HL-60 (cell line): ENCODE measurements around the gene CHST11.

ENCODE experiments used
- DNase-seq, 2 experiments: peaks; one replicate each; pipeline ENCODE4 v3.0.0-alpha.2; 2010 to 2020; ENCODE audit warnings: low read depth in 1 of 2, low spot score in 1 of 2
- H3K27ac ChIP-seq: fragments of 250-450 bp; sonication (Bioruptor Pico); replicated peaks from 2 replicates; pipeline ENCODE4 v1.5.1; 2020; ENCODE audit warnings: mild to moderate bottlenecking, moderate library complexity
- H3K27me3 ChIP-seq: fragments of 250-450 bp; sonication (Bioruptor Pico); 2 replicates; pipeline ENCODE4 v1.5.1; 2021; ENCODE audit warnings: mild to moderate bottlenecking, moderate library complexity; ENCODE audit not compliant: insufficient read depth, poor library complexity, severe bottlenecking
- H3K4me3 ChIP-seq: replicated peaks from 2 replicates; pipeline ENCODE4 v1.5.1; 2011; ENCODE audit warnings: mild to moderate bottlenecking, control low read depth, low read length; ENCODE audit not compliant: insufficient read depth
- CTCF ChIP-seq: IDR thresholded peaks from one replicate; pipeline ENCODE4 v1.5.1; 2011; ENCODE audit warnings: low read length, control low read depth, inconsistent platforms; ENCODE audit not compliant: insufficient read depth
- GABPA ChIP-seq: IDR thresholded peaks from 2 replicates; pipeline ENCODE4 v1.6.1; 2012; ENCODE audit warnings: low read depth
- POLR2AphosphoS5 ChIP-seq: IDR thresholded peaks from 2 replicates; pipeline ENCODE4 v1.6.1; 2012; ENCODE audit warnings: low read depth
- REST ChIP-seq: IDR thresholded peaks from 2 replicates; pipeline ENCODE4 v1.6.1; 2012; ENCODE audit warnings: low read depth; ENCODE audit not compliant: insufficient replicate concordance
- SPI1 ChIP-seq: IDR thresholded peaks from 2 replicates; pipeline ENCODE4 v1.6.1; 2012; ENCODE audit warnings: low read depth, mild to moderate bottlenecking, borderline replicate concordance

Gene CHST11

GRCh38 chr12:104626069-104626837 is 169.5 kb downstream of the CHST11 start:
- H3K27me3 ChIP-seq: no peaks in the 10 kb centered on the region
- no peak for DNase-seq
- H3K4me3 ChIP-seq: no peak overlapping the region
- no peak overlapping the region for H3K27ac ChIP-seq
- TF ChIP-seq CTCF: no peak
- TF ChIP-seq POLR2AphosphoS5: no peak
- TF ChIP-seq REST: no peak
- TF ChIP-seq SPI1: no peak
- no peak for TF ChIP-seq GABPA

GRCh38 chr12:104627231-104627989 is 170.7 kb downstream of the CHST11 start:
- H3K4me3 ChIP-seq: no peak overlapping the region
- TF ChIP-seq SPI1 (no peak), POLR2AphosphoS5 (no peak), GABPA (no peak), REST (no peak), CTCF (no peak)
- H3K27me3 ChIP-seq: no peaks in the 10 kb centered on the region
- no peak overlapping the region for H3K27ac ChIP-seq
- DNase-seq: no peak

- Histone ChIP-seq H3K27me3 (no peaks in the 10 kb centered on the region), H3K4me3 (no peak overlapping the region), H3K27ac (peak overlapping the region; percentile 4)
- no peak for TF ChIP-seq GABPA
- TF ChIP-seq SPI1: no peak
- TF ChIP-seq CTCF: no peak
- TF ChIP-seq POLR2AphosphoS5: no peak
- TF ChIP-seq REST: no peak
- DNase-seq: no peak
Observed at GRCh38 chr12:104627990-104628830, 171.5 kb downstream of the CHST11 start.
